CD4-positive, alpha-beta T cell treated with Interleukin-15 for 4 hours (primary cell): ENCODE results near the gene PRXL2A.
"Not testable (repeated sequence)": the region's sequence is repeated elsewhere in the genome, so short reads cannot be mapped to it uniquely, and the experiment has no call there.

ENCODE experiments used
- DNase-seq: peaks from one replicate; pipeline ENCODE4 v3.0.0-alpha.2; 2020; ENCODE audit warnings: low spot score

Gene PRXL2A

GRCh38 chr10:80477813-80478212 is 69.5 kb downstream of the PRXL2A start:
- DNase-seq: no peak

- DNase-seq: not testable (repeated sequence)
Measured at GRCh38 chr10:80480373-80480772, 72.0 kb downstream of the PRXL2A start.

- no peak for DNase-seq
Measured at GRCh38 chr10:80480852-80481251, 72.5 kb downstream of the PRXL2A start.

- no peak for DNase-seq
Measured at GRCh38 chr10:80484243-80484642, 75.9 kb downstream of the PRXL2A start.

GRCh38 chr10:80484676-80485075 is 76.3 kb downstream of the PRXL2A start:
- no peak for DNase-seq

- DNase-seq: no peak
Measured at GRCh38 chr10:80485076-80485945, 77.0 kb downstream of the PRXL2A start.

GRCh38 chr10:80485946-80486764 is 77.8 kb downstream of the PRXL2A start:
- no peak for DNase-seq
